Coronary artery (tissue), 2 donors: ENCODE results near the gene DCAKD.

ENCODE experiments used
- DNase-seq: peaks from one replicate; pipeline ENCODE4 v3.0.0-alpha.2; 2017; ENCODE audit warnings: low spot score
- H3K27ac ChIP-seq, 2 donors: fragments of 200-600 bp; sonication (generic); one replicate each; pipeline ENCODE4 v1.5.1; 2016 to 2019
- H3K4me3 ChIP-seq: fragments of 200-600 bp; sonication (generic); 2 replicates; pipeline ENCODE4 v1.5.1; 2016; ENCODE audit warnings: mild to moderate bottlenecking, moderate library complexity
- TF ChIP-seq, protein P1 (sequence below): fragments of 200-600 bp; sonication (generic); IDR thresholded peaks from one replicate; pipeline ENCODE4 v1.5.1; 2019; ENCODE audit warnings: antibody characterized with exemption

DCAKD gene

DNA sequence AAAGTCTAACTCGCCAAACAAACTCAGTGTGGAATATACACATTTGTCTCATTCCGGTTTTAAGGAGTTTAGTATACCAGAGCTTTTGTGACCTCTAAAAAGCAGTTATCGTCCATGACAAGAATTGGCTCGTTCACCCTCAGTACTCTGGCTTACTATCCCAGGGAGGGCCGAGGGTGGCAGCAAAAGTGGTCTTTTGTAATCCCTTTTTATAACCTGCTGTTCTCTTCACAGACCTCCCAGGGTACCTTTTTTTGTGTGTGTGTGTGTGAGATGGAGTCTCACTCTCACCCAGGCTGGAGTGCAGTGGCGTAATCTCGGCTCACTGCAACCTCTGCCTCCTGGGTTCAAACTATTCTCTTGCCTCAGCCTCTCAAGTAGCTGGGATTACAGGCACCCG is 18.6 kb upstream of the DCAKD start:
- Histone ChIP-seq H3K27ac (no peak overlapping the region), H3K4me3 (no peak overlapping the region)
- TF ChIP-seq, protein P1, sequence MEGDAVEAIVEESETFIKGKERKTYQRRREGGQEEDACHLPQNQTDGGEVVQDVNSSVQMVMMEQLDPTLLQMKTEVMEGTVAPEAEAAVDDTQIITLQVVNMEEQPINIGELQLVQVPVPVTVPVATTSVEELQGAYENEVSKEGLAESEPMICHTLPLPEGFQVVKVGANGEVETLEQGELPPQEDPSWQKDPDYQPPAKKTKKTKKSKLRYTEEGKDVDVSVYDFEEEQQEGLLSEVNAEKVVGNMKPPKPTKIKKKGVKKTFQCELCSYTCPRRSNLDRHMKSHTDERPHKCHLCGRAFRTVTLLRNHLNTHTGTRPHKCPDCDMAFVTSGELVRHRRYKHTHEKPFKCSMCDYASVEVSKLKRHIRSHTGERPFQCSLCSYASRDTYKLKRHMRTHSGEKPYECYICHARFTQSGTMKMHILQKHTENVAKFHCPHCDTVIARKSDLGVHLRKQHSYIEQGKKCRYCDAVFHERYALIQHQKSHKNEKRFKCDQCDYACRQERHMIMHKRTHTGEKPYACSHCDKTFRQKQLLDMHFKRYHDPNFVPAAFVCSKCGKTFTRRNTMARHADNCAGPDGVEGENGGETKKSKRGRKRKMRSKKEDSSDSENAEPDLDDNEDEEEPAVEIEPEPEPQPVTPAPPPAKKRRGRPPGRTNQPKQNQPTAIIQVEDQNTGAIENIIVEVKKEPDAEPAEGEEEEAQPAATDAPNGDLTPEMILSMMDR = no peak
- no peak for DNase-seq

DNA sequence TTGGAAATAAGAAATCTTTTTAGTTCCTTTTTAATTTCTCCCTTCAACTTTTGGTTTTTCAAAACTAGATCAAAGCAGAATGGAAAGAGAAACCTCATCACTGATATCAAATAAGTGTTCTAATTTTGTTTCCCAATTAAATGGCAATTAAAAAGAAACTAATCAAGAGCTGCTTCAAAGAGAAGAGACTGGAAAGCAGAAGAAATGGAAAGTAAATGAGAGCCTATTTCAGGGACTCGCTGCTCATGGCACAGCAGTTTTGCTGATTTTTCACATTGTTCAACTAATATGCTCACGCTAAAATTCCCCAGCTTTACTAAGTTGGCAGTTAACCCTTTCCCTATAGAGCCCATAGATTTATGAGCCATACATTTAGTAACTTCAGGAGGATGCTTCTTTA is 16.2 kb upstream of the DCAKD start:
- H3K4me3 ChIP-seq = no peak overlapping the region
- TF ChIP-seq, protein P1 = no peak
- no peak overlapping the region for H3K27ac ChIP-seq
- DNase-seq = no peak

DNA sequence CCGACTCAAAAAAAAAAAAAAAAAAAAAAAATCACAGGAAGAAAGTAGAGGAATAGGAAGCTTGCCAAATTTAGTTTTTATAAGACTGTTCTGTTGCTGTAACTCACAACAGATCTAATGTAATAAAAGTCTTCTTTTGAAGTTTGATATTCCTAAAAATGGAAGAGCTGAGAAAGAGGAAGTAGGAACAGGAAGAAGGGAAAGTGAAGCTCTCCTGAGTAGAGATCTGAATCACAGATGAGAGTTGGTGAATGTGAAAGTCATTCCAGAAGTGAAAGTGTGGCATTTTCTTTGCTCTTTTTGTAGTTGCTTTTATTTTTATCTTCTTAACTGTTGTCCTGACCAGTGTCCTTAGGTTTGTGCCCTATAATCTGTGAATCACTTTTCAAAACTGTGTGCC is 11.8 kb upstream of the DCAKD start:
- Histone ChIP-seq H3K27ac (no peak overlapping the region), H3K4me3 (no peak overlapping the region)
- DNase-seq = no peak
- TF ChIP-seq, protein P1 = no peak

DNA sequence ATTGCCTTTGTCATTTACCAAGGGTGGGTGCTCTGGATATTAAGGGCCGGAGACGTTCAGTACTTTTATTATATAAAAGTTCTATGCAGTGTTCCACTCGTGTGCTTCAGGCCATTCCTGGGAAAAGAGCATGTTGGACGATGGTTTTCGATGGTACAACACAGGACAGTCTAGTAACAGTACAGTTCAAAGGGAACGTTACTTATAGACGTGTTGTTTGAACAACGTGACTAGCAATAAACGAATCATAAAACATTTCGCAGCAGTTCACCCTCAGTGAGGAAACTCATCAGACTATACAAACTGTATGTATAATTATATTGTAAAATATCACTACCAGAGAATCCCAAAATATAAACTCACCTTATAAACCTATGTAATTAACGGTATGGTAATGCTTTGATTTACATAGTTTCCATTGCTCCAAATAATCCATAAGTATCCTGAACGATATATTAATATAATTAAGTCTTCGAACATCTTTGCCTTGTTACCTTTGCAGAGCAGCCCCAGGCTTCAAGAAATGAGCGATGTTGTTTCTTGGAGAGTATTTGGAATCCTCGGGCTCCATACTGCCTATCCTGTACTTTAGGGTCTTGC is 10.3 kb upstream of the DCAKD start:
- no peak for DNase-seq
- TF ChIP-seq, protein P1 = no peak
- Histone ChIP-seq H3K27ac (peak overlapping the region; percentile 80 to 93), H3K4me3 (peak overlapping the region; percentile 82)

DNA sequence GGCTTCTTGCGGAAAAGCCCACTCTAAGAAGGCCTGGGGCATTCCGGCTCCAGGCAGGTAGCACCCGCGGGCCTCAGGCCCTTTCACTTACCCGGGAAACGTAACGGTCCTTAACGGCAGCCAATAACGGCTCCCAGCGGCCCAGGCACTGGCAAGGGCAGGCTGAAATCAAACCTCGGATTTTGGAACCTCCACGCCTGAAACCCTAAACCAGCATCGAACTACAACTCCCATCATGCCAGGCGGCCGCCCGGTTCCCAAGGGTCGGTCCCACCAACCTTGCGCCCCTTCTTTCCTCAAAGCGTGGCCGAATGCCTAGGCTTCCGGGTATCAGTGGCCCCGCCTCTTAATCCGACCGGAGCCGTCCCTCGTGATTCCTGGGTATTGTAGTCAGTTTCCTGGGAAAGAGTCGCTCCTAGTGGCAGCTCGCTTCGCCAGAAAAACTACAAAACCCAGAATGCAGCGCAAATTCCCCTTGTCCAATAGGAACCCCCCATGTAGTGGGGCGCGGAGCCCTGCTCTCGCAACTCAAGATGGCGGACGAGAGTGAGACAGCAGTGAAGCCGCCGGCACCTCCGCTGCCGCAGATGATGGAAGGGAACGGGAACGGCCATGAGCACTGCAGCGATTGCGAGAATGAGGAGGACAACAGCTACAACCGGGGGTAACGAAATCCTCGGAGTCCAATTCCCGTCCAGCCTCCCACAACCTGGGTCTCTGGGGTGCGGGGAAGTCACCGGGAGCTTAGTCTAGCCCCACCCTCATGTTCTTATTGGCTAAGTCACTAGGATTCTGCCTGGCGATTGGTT is 9.6 kb upstream of the DCAKD start, which contains the start of gene NMT1:
Gene NMT1, plus strand, starts transcription at position 521 of the 809 bp plus-strand sequence. Its CDS starts 13 bp downstream, at position 534.
- TF ChIP-seq, protein P1 = no peak
- peak within 1 kb of the TSS; percentile 80 to 93 for H3K27ac ChIP-seq
- DNase-seq = peak; percentile 100

DNA sequence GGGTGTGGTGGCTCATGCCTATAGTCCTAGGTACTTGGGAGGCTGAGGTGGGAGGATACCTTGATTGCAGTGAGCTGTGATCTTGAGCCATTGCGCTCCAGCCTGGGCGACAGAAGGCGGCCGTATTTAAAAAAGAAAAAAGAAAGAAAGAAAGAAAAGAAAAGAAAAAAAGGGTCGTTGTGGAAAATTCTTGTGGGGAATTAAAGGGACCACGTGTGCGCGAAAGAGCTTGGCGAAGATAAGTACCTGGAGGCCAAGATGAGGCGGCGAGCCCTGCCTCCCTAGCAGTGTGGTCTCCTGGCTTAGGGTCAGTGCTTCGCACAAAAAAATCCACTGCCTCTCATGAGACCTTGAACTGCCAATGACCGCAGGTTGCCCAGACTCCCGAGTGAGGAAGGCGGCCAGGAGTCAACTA is 9.0 kb upstream of the DCAKD start:
- Histone ChIP-seq H3K4me3 (peak overlapping the region; percentile 82), H3K27ac (peak overlapping the region; percentile 80 to 92)
- TF ChIP-seq, protein P1 = no peak
- DNase-seq = no peak

More for the DNA sequence above, 9.6 kb upstream of the DCAKD start, which contains the start of gene NMT1:
- peak within 1 kb of the TSS; percentile 82 for H3K4me3 ChIP-seq
